RWPE2 (cell line): ENCODE results near the gene CSN3.

Experiments
- ATAC-seq: fragments of 200-7000 bp; cut with Tn5 transposase; 3 replicates; pipeline ENCODE4 v1.9.1; 2021; ENCODE audit warnings: low read depth
- DNase-seq: peaks from one replicate; pipeline ENCODE4 v3.0.0-alpha.2; 2020; ENCODE audit warnings: low spot score
- H3K27ac ChIP-seq: fragments of 450-650 bp; 2 replicates; pipeline ENCODE4 v1.5.1; 2017; ENCODE audit warnings: mild to moderate bottlenecking; ENCODE audit not compliant: poor library complexity, severe bottlenecking
- H3K27me3 ChIP-seq: fragments of 250-450 bp; sonication (Bioruptor Pico); 2 replicates; pipeline ENCODE4 v1.5.1; 2021; ENCODE audit warnings: mild to moderate bottlenecking, moderate library complexity; ENCODE audit not compliant: insufficient read depth, poor library complexity, severe bottlenecking
- H3K36me3 ChIP-seq: fragments of 250-450 bp; sonication (Bioruptor Pico); 2 replicates; pipeline ENCODE4 v1.5.1; 2020; ENCODE audit warnings: low read depth, mild to moderate bottlenecking, moderate library complexity
- H3K4me1 ChIP-seq: fragments of 250-450 bp; sonication (Bioruptor Pico); 2 replicates; pipeline ENCODE4 v1.5.1; 2021; ENCODE audit warnings: mild to moderate bottlenecking, moderate library complexity; ENCODE audit not compliant: insufficient read depth, poor library complexity, severe bottlenecking
- H3K4me3 ChIP-seq: fragments of 250-450 bp; sonication (Bioruptor Pico); 2 replicates; pipeline ENCODE4 v1.5.1; 2021; ENCODE audit warnings: mild to moderate bottlenecking, moderate library complexity; ENCODE audit not compliant: severe bottlenecking
- H3K9me3 ChIP-seq: fragments of 250-450 bp; sonication (Bioruptor Pico); 2 replicates; pipeline ENCODE4 v1.5.1; 2021; ENCODE audit warnings: mild to moderate bottlenecking, moderate library complexity; ENCODE audit not compliant: severe bottlenecking
- TF ChIP-seq, protein P1 (sequence below): fragments of 450-650 bp; IDR thresholded peaks from one replicate; pipeline ENCODE4 v1.5.1; 2017; ENCODE audit warnings: mild to moderate bottlenecking, moderate library complexity; ENCODE audit not compliant: poor library complexity, severe bottlenecking

CSN3 gene

DNA sequence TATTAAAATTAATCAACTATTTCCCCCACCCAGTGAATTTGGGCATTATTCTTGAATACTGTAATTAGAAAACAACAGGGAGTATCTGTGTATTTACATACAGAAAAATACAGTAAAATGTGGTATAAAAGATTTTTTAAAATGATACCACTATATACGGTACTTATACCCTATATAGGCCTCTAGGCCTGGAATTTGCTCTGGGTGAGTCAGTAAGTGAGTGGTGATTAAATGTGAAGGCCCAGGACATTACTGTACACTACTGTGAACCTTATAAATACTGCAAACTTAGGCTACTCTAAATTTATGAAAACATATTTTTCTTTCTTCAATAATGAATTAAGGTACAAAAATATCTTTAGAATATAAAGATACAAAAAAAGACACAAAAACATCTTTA is 6.3 kb upstream of the CSN3 start:
- peak; percentile 42; the same call in 1 of the 3 replicates for ATAC-seq
- no peaks in the 10 kb centered on the region for H3K36me3 ChIP-seq
- H3K4me3 ChIP-seq: no peak overlapping the region
- TF ChIP-seq, protein P1, sequence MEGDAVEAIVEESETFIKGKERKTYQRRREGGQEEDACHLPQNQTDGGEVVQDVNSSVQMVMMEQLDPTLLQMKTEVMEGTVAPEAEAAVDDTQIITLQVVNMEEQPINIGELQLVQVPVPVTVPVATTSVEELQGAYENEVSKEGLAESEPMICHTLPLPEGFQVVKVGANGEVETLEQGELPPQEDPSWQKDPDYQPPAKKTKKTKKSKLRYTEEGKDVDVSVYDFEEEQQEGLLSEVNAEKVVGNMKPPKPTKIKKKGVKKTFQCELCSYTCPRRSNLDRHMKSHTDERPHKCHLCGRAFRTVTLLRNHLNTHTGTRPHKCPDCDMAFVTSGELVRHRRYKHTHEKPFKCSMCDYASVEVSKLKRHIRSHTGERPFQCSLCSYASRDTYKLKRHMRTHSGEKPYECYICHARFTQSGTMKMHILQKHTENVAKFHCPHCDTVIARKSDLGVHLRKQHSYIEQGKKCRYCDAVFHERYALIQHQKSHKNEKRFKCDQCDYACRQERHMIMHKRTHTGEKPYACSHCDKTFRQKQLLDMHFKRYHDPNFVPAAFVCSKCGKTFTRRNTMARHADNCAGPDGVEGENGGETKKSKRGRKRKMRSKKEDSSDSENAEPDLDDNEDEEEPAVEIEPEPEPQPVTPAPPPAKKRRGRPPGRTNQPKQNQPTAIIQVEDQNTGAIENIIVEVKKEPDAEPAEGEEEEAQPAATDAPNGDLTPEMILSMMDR: no peak
- H3K4me1 ChIP-seq: no peaks in the 10 kb centered on the region
- H3K9me3 ChIP-seq: no peaks in the 10 kb centered on the region
- DNase-seq: no peak
- no peak overlapping the region for H3K27ac ChIP-seq
- no peaks in the 10 kb centered on the region for H3K27me3 ChIP-seq

DNA sequence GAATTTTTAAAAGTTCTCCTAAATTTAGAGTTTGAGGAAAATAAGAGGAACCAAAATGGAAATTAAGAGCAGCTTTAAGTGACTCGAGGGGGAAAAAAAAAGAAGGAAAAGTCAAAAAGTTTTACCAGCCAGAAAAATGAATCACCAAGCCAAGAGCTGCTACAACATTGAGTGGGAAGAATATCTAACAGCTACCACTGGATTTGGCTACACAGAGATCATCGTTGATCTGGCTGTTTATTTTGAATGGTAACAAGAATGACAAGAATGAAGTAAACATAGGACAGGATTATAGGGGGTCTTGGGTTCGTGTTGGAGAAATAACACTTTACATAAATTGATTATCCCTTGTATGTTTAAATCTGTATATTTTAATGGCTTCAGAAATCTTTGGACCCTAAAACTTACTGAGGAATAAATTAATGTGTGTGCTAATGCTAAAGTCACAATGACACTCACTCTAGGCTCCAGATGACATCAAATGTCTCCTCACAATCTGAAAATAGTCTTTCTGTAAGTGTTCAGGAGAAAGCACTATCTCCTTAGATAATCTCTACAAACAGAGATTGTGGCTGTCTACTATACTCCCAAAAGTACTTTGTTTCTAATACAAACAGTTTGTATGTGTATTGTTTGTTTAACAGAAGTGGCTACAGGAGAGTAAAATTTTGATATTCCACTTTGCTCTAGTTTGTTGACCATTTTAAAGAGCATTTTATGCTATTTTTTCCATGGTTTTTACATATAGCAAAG is 3.1 kb upstream of the CSN3 start:
- Histone ChIP-seq H3K27ac (no peak overlapping the region), H3K27me3 (no peaks in the 10 kb centered on the region), H3K9me3 (no peaks in the 10 kb centered on the region), H3K4me3 (no peak overlapping the region), H3K4me1 (no peaks in the 10 kb centered on the region), H3K36me3 (no peaks in the 10 kb centered on the region)
- TF ChIP-seq, protein P1: no peak
- ATAC-seq (no peak), DNase-seq (no peak)

DNA sequence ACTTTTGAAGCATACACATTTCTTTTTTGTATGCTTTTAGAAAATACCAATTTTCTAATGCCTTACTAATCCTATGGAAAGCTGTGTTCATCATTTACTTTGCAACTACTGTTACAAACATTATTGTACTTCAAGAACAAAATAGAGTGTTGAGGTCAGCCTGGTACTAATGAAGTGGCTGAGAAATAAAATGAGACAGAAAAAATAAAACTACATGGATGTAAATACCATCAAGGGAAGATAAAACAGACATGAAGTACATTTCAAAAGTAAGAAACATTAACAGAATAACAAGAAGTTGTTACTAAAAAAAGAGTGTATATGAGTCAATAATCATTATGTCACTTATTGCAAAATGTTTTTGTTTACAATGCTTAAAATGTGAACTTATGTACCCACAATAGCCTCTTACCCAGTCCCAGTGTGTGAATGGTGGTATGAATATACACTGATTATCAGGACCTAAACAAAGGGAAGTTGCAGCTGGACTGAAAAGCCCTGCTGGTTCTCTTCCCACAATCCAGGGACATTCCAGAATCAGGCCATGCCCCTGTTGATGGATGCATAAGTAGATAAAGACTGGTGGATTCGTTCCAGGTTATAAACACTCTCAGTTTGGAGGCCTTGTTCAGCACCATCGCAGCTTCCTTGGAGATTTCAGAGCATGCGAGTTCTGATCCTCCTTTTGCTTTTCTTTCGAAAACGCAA is 2.4 kb upstream of the CSN3 start:
- H3K4me3 ChIP-seq: no peak overlapping the region
- DNase-seq (no peak), ATAC-seq (no peak)
- H3K27me3 ChIP-seq: no peaks in the 10 kb centered on the region
- H3K27ac ChIP-seq: no peak overlapping the region
- H3K36me3 ChIP-seq: no peaks in the 10 kb centered on the region
- no peaks in the 10 kb centered on the region for H3K4me1 ChIP-seq
- TF ChIP-seq, protein P1: no peak
- H3K9me3 ChIP-seq: no peaks in the 10 kb centered on the region

DNA sequence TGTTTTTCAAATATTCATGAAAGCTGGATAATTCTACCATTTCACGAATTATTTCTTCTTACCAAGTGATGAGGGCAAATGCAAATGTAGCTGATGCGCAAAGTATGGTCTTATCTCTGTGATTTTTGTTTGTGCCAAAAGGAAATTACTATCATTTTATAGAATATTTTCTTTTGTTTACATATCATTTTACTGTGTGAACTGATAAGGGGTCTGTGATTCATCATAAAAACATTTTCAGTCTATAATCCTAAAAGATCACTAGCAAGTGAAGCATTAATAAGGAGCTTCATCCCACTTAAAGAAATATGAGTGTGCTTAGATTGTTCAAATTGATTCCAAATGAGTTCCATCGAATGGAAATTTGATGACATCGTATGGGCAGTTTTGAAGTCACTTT is 694 bp downstream of the CSN3 start:
- no peaks in the 10 kb centered on the region for H3K9me3 ChIP-seq
- no peaks in the 10 kb centered on the region for H3K27me3 ChIP-seq
- no peak overlapping the region for H3K27ac ChIP-seq
- ATAC-seq (no peak), DNase-seq (no peak)
- H3K4me1 ChIP-seq: no peaks in the 10 kb centered on the region
- TF ChIP-seq, protein P1: no peak
- H3K4me3 ChIP-seq: no peak overlapping the region
- H3K36me3 ChIP-seq: no peaks in the 10 kb centered on the region
